ENCODE measurements around the gene NLRC5.
A peak's percentile ranks its signal among the peaks of the same experiment; 100 is the strongest.
"Not testable (repeated sequence)": the region's sequence is repeated elsewhere in the genome, so short reads cannot be mapped to it uniquely, and the experiment has no call there.

Gene NLRC5

GRCh38 chr16:56983211-56983751 is 6.1 kb upstream of the NLRC5 start:
- DNase-seq, result no peak

- DNase-seq, result no peak
Observed at GRCh38 chr16:56984639-56985038, 4.7 kb upstream of the NLRC5 start.

DNA sequence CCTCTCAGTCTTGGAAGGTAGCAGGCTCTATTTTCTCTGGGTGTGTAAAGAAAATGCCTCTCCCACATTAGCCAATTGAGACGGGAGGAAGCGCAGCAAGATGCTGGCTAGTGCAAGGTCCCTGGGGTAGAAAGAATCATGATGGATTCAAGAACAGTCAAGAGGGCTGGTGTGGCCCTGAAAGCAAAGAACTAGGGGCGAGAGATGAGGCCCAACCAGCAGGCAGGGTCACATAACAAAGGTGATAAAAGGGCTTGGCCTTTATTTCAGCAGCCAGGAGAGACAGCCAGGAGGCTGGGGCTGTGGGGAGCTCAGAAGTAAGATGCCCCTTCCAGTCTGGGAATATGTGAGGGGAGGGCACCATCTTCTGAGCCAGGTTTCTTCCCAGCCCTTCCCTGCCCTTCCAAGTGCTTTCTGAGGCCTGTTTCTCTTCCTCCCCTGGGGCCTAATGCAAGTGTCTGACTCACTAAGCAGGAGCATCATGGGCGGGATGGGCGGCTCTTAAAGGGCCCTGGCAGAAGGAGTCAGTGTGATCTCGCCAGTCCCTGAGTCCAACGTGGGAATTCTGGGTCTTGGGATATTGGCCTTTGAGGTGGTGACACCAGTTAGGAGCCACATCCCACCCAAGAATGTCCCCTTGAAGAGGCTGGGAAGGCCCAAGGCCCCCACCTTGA is 3.9 kb upstream of the NLRC5 start:
- no peak for DNase-seq

DNA sequence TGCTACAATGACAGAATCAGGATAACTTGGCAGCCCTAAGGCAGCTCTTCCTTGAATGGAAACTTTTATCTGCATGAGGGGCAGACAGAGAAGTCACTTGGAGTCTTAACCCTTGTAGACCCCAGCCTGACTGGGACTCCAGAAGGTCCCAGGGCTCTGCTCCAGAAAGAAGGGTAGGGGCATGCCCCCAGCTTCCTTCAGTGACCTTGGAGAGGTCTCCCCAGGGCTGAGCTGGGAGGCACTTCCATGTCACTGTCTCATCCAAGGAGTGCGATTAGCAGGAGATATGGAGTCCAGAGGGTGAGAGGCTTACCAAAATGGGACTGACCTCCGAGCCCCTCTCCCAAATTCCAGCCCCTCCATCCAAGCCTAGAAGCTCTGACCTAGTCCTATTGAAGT is 3.4 kb upstream of the NLRC5 start:
- no peak for DNase-seq

DNA sequence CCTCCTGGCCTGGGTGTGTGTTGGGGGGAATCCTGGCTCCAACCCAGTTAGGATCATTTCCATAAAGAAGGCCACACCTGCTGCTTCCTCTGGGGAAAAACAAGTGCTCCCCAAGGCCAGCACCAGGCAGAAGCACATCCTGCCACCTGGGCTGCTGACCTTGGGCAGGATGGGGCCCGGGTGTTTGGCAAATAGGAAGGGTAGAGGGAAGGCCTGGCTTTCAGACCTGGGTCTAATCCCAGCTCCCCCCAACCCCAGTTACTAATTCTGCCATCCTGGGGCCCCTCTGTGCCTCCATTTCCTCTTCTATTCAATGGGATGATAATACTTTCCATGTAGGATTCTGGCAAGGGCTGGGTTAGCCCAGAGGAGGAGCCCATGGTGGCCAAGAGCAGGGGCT is 3.0 kb upstream of the NLRC5 start:
- DNase-seq, result no peak

GRCh38 chr16:56986908-56987307 is 2.4 kb upstream of the NLRC5 start:
- not testable (repeated sequence) for DNase-seq

- no peak for DNase-seq
Observed at GRCh38 chr16:56987692-56988091, 1.7 kb upstream of the NLRC5 start.

DNA sequence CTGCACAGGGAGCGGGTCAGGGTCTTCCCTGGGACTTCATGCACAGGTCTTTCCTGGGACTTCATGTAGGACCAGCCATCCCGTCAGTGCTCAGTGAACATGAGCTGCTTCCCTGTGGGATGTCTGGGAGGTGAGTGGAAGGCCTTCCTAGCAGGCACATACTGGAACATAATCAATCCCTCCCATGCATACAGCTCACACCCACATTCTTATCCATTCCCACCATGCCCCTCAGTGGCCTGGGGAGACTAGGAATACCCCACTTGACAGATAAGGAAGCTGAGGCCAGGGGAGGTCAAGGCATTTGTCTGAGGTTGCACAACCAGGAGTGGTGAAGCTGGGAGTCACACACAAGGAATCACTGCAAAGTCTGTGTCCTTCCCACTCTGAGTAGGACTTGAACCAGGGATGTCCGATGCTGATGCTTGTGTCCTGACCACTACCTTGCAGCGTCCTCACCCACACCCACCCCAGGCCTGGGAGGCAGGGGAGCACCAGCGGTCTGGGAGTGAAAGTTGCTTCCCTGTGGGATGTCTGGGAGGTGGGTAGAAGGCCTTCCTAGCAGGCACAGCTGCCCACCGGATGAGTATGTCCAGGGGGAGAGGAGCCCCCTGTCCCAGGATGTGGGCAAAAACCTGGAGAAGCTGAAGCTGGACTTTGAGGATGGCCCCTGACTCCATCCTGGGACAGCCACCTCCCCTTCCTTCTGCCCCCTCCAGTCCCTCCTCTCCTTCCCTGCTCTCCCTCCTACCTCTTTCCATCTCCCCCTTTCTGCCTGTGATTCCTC is 1.0 kb upstream of the NLRC5 start:
- no peak for DNase-seq

- DNase-seq, result no peak
Observed at GRCh38 chr16:56989988-56990387, 631 bp downstream of the NLRC5 start.

DNA sequence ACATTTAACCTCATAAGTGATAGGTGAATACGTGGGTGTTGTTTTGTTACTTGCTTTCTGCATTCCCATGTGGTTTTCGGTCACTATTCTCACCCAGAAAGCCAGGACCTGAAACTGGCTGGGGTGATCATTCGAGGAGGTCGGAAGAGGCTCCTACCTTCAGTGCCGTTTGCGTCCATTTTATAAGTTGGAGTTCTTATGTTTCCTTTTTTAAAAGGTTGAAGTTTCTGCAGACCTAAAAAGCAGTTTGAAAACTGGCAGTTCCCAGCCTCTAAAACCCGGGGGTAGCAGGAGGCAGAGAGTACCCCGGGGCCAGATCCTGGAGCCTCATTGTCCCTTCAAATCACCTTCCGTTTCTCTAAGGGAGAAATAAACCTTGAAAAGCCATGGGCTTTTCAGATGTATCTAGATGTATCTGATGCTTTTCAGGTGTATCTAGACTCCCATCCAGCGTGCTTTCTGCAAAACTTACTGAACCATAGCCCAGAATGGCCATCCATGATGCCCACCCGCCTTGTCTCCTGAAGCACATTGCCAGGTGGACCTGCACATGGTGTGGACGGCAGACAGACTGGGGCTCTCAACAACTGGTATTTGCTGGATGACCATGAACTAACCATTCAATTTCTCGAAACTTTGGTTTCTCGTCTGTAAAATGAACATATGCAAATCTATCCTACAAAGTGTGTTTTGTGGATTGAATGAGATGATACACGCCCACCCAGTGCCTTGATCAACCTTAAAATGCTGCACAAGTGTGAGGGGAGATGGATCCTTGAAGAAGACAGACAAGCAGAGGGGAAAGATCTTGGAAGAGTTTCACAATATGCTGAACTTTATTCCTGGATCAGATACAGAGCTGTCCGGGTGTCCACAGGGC is 1.3 kb downstream of the NLRC5 start:
- DNase-seq, result no peak

- not testable (repeated sequence) for DNase-seq
Observed at GRCh38 chr16:56992431-56992830, 3.1 kb downstream of the NLRC5 start.

GRCh38 chr16:56993204-56993603 is 3.8 kb downstream of the NLRC5 start:
- DNase-seq, result no peak

DNA sequence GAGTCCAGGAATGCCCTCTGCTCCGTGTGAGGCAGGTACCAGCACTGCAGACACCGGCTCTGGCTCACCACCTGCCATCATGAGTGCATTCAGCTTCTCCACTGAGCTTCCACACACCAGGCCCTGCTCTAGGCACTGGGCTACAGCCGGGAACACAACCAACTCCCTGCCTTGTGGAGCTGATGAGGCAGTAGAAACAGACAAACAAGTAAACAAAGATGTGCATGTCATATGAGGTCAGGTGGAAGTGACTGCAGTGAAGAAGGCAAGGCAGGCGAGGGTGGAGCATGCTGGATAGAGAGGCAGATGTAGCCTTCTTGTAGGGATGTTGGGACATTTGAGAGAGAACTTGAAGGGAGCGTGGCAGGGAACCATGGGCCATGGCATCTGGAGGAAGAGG is 5.0 kb downstream of the NLRC5 start:
- no peak for DNase-seq

GRCh38 chr16:56995136-56995805 is 5.9 kb downstream of the NLRC5 start:
- no peak for DNase-seq

GRCh38 chr16:56997264-56997663 is 7.9 kb downstream of the NLRC5 start:
- DNase-seq, result no peak

DNA sequence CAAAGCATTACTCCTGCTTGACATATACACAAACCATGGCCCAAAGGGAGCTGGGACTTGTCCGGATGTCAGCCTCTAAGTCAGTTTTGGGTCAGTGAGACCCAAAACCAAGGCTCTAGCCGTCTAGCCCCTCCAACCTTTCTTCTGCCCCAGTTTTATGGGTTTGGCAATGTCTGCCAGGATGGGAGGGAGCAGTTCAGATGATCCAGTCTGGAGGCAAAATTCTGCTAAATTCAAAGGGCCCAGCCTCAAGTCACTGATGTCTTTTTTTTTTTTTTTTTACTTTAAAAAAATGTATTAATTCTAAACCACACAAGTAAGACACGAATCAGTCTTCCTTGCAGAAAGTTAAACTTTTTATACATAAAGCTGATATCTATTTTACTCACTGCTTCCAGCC is 8.6 kb downstream of the NLRC5 start:
- no peak for DNase-seq

DNA sequence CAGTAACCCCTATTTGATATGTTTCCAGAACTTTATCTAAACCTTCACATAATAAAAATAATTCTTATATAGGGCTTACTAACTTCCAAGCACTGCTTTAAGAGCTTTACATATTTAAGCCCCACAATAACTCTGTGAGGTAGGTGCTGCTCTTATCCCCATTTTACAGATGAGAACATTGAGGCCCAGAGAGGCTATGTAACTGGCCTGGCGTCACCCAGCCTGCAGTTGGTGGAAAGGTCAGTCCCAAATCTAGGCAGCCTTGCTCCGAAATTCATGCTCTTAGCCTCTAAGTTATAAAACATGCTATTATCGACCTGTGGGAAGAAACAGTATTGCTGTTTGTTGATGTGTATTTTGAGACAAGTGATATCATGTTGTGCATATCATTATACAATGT is 9.0 kb downstream of the NLRC5 start:
- no peak for DNase-seq

DNA sequence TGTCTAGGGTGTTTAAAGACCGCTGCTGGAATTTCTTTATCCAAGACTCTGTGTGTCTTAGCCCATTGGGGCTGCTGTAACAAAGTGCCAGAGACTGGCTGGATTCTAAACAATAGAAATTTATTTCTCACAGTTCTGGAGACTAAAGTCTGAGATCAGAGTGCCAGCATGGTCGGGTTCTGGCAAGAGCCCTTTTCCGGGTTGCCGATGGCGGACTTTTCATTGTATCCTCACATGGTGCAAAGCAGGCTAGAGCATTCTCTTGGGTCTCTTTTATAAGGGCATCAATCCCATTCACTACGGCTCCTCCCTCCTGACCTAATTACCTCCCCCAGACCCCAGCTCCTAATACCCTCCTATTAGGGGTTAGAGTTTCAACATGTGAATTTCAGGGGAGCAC is 9.5 kb downstream of the NLRC5 start:
- DNase-seq, result no peak

- peak; percentile 68 for DNase-seq
Observed at GRCh38 chr16:56999409-57000270, 10.3 kb downstream of the NLRC5 start.

DNA sequence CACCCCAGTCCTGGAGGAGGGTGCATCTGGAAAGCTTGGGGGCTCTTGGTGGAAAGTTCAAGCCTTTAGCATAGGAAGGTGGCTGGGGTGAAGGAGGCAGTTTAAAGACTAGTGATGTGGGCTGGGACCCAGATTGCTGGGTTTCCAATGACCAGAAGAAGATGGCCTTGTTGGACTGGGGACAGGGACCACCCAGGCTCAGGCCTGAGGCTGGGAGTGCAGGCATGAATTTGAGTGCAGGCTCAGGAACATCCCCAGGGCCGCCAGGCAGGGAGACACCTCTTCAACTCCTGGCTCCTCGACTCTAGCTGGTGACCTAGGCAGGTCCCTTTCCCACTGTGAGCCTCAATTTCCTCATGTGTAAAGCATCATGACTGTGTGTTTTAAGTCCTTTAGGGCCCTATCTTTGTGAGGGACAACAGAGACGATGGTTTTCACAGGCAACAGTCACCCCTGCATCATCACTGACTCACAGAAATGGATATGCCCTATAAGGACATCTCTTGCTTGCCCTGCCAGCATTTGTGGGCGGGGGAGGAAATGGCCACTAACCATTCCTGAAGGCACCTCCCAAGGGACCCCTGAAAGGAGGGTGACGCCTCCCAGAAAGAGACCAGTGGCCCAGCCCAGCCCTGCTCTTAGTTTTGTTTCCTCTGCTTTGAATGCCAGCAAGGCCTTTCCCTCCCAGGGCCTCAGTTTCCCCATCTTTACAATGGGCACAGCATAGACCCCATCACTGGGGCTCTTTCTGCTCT is 11.1 kb downstream of the NLRC5 start:
- peak; percentile 50 for DNase-seq

All from CD4-positive, alpha-beta T cell treated with Interleukin-21 for 1 hour (primary cell).